ENCODE results near the gene RYK.

GRCh38 chr3:134284438-134284837 is 33.8 kb upstream of the RYK start:
- TF ChIP-seq POLR2A (IDR thresholded peaks at IDR 0.05; ENCODE audit: low read length): no peak
- TF ChIP-seq GATA1 (IDR thresholded peaks at IDR 0.05; ENCODE audit: low read depth, low read length): no peak

Measured in erythroblast (primary cell).